HG02973 (cell line): Measurements from ENCODE around the gene TLL1.

ENCODE experiments used
- ATAC-seq: cut with Tn5 transposase; IDR thresholded peaks from one replicate; pipeline ENCODE4 v1.9.1; 2021; ENCODE audit warnings: moderate library complexity; ENCODE audit not compliant: unreplicated experiment

TLL1 gene

GRCh38 chr4:165970703-165971420, 97.8 kb downstream of the TLL1 start:
- no peak for ATAC-seq

- ATAC-seq = no peak
Observed at GRCh38 chr4:165971446-165971845, 98.4 kb downstream of the TLL1 start.

- ATAC-seq = no peak
Observed at GRCh38 chr4:165971933-165972332, 98.9 kb downstream of the TLL1 start.

- no peak for ATAC-seq
Observed at GRCh38 chr4:165972747-165973146, 99.7 kb downstream of the TLL1 start.

GRCh38 chr4:165982934-165983333, 109.9 kb downstream of the TLL1 start:
- no peak for ATAC-seq

- no peak for ATAC-seq
Observed at GRCh38 chr4:165986956-165987698, 114.1 kb downstream of the TLL1 start.

GRCh38 chr4:165991325-165992180, 118.5 kb downstream of the TLL1 start:
- ATAC-seq = no peak

GRCh38 chr4:165992283-165992682, 119.2 kb downstream of the TLL1 start:
- no peak for ATAC-seq

- no peak for ATAC-seq
Observed at GRCh38 chr4:165994701-165995100, 121.7 kb downstream of the TLL1 start.

- no peak for ATAC-seq
Observed at GRCh38 chr4:166003811-166004210, 130.8 kb downstream of the TLL1 start.

GRCh38 chr4:166006217-166006616, 133.2 kb downstream of the TLL1 start:
- no peak for ATAC-seq

GRCh38 chr4:166008510-166008909, 135.5 kb downstream of the TLL1 start:
- ATAC-seq = no peak

GRCh38 chr4:166012129-166013030, 139.3 kb downstream of the TLL1 start:
- no peak for ATAC-seq

GRCh38 chr4:166014411-166014810, 141.4 kb downstream of the TLL1 start:
- no peak for ATAC-seq

- ATAC-seq = no peak
Observed at GRCh38 chr4:166017804-166018203, 144.8 kb downstream of the TLL1 start.

GRCh38 chr4:166019441-166020220, 146.6 kb downstream of the TLL1 start:
- ATAC-seq = no peak

GRCh38 chr4:166021617-166022016, 148.6 kb downstream of the TLL1 start:
- ATAC-seq = no peak

- no peak for ATAC-seq
Observed at GRCh38 chr4:166034965-166035364, 161.9 kb downstream of the TLL1 start.

- no peak for ATAC-seq
Observed at GRCh38 chr4:166039822-166040221, 166.8 kb downstream of the TLL1 start.
